Measurements from ENCODE around the gene ADGRV1. TPM values are rescaled to one million over a fixed set of nuclear protein-coding genes. Genes with fewer than 3 reads are reported as not detected.

The ADGRV1 gene
- total and polyA plus RNA-seq, 2 donors (not counting 3 experiments of a cell fraction or from before 2014, with no cell fraction given) = 0.11 to 0.55 TPM

- no TSS peak for BruUV-seq (replicated peaks)
- intact Hi-C loops (cut with micrococcal nuclease) = no loop called here
- Histone ChIP-seq H3K4me3 (replicated peaks in 1 of 3; ENCODE audit: insufficient read depth in 1 of 3, low read depth in 1 of 3, low read length in 3 of 3) (no peak overlapping the region), H3K9me3 (replicated peaks; ENCODE audit: control insufficient read depth, insufficient read depth, low read length) (no peaks in the 10 kb centered on the region), H3K9ac (replicated peaks; ENCODE audit: extremely low read depth, insufficient read depth, low read length) (no peak overlapping the region), H4K20me1 (replicated peaks; ENCODE audit: control insufficient read depth, extremely low read depth, insufficient read depth, low read length) (no peaks in the 10 kb centered on the region), H3K4me1 (ENCODE audit: control insufficient read depth, extremely low read depth, insufficient read depth, low read length) (no peaks in the 10 kb centered on the region), H3K79me2 (ENCODE audit: control insufficient read depth, insufficient read depth, low read length) (no peaks in the 10 kb centered on the region), H3K4me2 (ENCODE audit: insufficient read depth, low read length) (no peak overlapping the region), H2AFZ (ENCODE audit: low read depth, low read length) (no peak overlapping the region), H3K9me1 (replicated peaks; ENCODE audit: control insufficient read depth, extremely low read depth, insufficient read depth, low read length) (no peaks in the 10 kb centered on the region), H3K27me3 (ENCODE audit: control insufficient read depth in 2 of 2, insufficient read depth in 2 of 2, low read length in 2 of 2) (no peaks in the 10 kb centered on the region), H3K27ac (ENCODE audit: insufficient read depth, low read depth, low read length) (no peak overlapping the region), H3K36me3 (ENCODE audit: control insufficient read depth in 2 of 2, extremely low read depth in 1 of 2, insufficient read depth in 2 of 2, low read length in 2 of 2) (no peaks in the 10 kb centered on the region)
- dilution Hi-C loops (cut with MboI; ENCODE audit: extremely low pct_ligation_motif_present, low sequenced_read_pairs) = no loop called here
- ChIA-PET CTCF (interaction anchor here (0.9 to 1.7 kb wide), 2 partner anchors 106 to 522 kb away, joined by 3 to 4 read pairs; no protein-coding TSS in a partner anchor), POLR2A (no interaction called here)
- no peak for TF ChIP-seq EZH2 (IDR thresholded peaks at IDR 0.05; ENCODE audit: borderline replicate concordance, low read depth, low read length, severe bottlenecking)
- no peak for TF ChIP-seq CTCF (IDR thresholded peaks at IDR 0.05; ENCODE audit: extremely low read depth in 1 of 2, insufficient read depth in 1 of 2, low read depth in 1 of 2, low read length in 2 of 2)
- TF ChIP-seq JUN (IDR thresholded peaks at IDR 0.05; ENCODE audit: borderline replicate concordance, insufficient read depth, insufficient read length, low read depth) = no peak
- no peak for TF ChIP-seq MYC (IDR thresholded peaks at IDR 0.05; ENCODE audit: low read depth, low read length)
- no peak for TF ChIP-seq MAX (IDR thresholded peaks at IDR 0.05; ENCODE audit: insufficient read depth, insufficient read length)
- no peak for TF ChIP-seq FOS (IDR thresholded peaks at IDR 0.05; ENCODE audit: borderline replicate concordance, insufficient read depth, low read length)
- no peak for TF ChIP-seq POLR2AphosphoS5 (IDR thresholded peaks at IDR 0.05; ENCODE audit: insufficient read depth, low read depth, low read length)
- no peak for TF ChIP-seq POLR2A (IDR thresholded peaks at IDR 0.05; ENCODE audit: low read depth, low read length)
- no peak for TF ChIP-seq GATA2 (IDR thresholded peaks at IDR 0.05; ENCODE audit: insufficient read depth, insufficient read length, low read depth, low read length)
- FAIRE-seq (no peak), DNase-seq (ENCODE audit: low read depth, low spot score) (no peak)
Observed at GRCh38 chr5:90897618-90898017, 339.0 kb downstream of the ADGRV1 start.
